HG02678 (cell line): Measurements from ENCODE around the gene DCTN1.
"Not testable (repeated sequence)": the region's sequence is repeated elsewhere in the genome, so short reads cannot be mapped to it uniquely, and the experiment has no call there.

Source experiments
- ATAC-seq: cut with Tn5 transposase; IDR thresholded peaks from one replicate; pipeline ENCODE4 v1.9.1; 2021; ENCODE audit warnings: mild to moderate bottlenecking, moderate library complexity; ENCODE audit not compliant: unreplicated experiment

Gene DCTN1

GRCh38 chr2:74379851-74380789 is at the start of gene DCTN1:
Gene DCTN1, minus strand, starts transcription at chr2:74380311. Its CDS starts 274 bp downstream, at chr2:74380037.
- no peak for ATAC-seq

GRCh38 chr2:74428675-74429074 is 48.6 kb upstream of the DCTN1 start:
- no peak for ATAC-seq

DNA sequence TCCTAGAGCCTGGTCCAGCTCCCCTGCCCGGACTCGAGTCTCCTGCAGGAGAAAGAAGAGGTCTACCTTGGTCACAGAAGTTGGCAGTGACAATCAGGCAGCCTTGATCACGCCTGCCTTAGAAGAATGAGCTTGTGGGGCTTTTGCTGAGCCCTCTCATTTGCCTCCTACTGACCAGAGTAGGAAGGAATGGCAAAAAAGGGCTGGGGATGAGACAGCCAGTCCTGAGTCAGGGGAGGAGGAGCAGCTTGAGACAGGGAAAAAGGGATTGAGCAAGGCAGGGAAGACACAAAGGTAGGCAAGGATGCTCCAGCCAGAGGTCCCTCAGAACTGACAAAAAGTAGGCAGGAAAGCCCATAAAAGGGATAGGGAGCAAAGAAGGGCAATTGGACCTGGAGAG is 47.4 kb upstream of the DCTN1 start:
- no peak for ATAC-seq

DNA sequence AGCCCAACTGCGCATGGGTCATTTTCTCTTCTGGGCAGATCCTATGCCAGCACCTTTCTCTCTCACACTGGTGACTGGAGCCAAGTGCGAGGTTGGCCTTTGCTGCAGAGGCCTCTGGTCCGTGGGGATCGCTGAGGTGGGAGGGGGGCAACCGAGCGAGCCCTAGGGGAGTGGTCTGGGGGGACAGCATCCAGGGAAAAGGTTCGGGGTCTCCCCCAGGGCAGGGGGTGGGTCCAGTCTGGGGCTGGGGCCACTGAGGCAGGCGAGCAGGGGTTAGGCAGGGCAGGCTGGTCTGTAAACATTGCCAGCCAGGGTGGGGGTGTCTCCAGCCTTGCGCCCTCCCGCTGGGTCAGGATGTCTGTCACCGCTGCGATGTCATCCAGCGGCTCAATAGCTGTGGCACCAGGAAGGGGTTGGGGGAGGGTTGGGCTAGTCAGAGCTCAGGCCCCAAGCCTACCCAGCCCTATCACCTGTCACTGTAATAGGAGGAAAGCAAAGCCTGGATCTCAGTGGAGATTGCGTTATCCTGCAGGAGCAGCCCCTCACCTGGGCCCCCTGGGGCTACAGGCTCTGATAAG is 46.2 kb upstream of the DCTN1 start:
- ATAC-seq = no peak

DNA sequence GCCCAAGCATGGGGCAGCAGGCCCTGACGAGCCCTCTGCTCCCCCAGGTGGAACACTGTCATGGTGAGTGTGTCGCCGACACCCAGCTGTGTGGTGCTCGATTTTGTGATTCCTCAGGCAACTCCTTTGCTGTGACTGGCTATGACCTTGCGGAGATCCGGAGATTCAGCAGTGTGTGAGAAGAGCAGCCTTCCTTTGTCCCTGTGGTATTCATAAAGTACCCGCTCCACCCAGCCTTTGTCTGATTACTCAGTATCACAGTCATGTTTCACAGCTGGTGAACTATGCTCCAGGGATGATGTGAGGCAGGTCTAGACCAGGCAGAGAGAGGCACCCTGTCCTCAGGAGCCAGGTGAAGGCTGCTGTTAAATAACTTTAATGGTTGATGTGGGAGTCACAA is 45.4 kb upstream of the DCTN1 start:
- ATAC-seq = no peak

DNA sequence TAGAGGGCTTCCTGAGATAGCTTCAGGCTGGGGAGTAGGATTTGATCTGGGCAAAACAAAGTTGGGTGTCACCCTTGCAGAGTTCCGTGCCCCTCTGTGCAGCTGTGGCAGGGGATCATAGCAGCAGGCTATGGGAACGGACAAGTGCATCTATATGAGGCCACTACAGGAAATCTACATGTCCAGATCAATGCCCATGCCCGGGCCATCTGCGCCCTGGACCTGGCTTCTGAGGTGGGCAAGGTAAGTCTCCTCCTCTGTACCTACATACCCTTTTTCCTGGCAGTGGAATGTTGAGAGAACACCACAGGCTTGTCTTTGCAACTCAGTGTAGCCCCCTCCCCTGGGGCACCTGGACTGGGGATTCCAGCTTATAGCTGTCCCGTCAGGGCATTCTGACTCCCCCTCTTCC is 44.9 kb upstream of the DCTN1 start:
- no peak for ATAC-seq

DNA sequence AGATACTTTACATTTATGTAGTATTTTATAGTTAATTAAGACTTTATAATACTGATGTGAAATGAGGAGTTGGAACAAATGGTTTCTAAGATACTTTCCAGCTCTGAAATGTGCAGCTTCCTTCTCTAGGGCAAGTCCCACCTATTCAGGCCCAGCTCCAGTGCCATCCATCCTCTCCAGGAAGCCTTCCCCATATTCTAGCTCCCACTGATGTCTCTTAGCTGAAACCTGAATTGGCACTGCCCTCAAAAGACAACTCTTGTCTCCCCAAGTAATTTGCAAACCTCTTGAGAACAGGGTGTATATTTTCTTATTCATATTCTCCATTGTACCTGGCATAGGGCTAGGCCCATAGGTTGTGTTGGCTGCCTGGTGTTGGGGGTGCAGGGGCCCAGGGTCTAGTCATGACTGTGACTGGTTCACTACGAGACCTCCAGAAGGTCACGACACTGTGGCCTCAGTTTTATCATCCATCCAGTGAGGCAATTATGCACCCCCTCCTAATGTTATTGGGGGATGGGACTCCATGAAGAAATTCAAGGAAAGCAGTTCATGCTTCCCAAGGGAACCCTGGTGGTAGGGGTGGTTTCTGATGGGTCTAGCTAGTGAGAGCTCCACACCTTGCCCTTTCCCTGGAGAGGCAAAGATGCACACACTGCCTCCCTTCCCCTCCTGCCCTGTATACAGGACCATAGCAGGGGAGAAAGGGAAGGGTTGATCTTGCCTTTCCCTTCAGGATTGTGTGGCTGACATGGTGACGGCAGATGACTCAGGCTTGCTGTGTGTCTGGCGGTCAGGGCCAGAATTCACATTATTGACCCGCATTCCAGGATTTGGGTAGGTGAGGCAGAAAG is 44.3 kb upstream of the DCTN1 start:
- ATAC-seq = no peak

- no peak for ATAC-seq
Measured at GRCh38 chr2:74423231-74424095, 43.4 kb upstream of the DCTN1 start.

- ATAC-seq = peak; percentile 95
Measured at GRCh38 chr2:74421221-74421870, 41.2 kb upstream of the DCTN1 start, which contains the start of the genes C2orf81 and WDR54. Gene C2orf81, minus strand, starts transcription at chr2:74421619. Its CDS starts 59 bp downstream, at chr2:74421560. Gene WDR54, plus strand, starts transcription at chr2:74421730. Its CDS starts 424 bp downstream, at chr2:74422154.

DNA sequence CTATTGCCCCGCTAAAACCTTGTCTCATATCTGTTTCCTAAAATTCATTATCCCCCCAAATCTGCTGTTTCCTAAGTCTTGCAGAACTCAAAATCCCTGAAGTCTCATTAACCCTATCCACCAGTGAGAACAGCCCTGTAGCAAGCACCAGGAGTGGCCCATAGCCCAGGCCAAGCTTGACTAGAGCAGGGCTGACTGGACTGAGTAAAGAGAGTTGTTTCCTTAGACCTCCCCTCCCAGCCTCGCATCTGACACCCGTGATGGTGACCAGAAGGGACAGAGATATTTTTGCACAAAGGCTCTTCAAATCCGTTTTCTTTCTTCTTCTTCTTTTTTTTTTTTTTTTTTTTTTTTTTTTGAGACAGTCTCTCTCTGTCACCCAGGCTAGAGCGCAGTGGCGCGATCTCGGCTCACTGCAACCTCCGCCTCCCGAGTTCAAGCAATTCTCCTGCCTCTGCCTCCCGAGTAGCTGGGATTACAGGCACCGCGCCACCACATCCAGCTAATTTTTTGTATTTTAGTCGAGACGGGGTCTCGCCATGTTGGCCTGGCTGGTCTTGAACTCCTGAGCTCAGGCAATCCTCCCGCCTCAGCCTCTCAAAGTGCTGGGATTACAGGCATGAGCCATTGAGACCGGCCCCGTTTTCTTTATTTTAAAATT is 40.5 kb upstream of the DCTN1 start:
- not testable (repeated sequence) for ATAC-seq

DNA sequence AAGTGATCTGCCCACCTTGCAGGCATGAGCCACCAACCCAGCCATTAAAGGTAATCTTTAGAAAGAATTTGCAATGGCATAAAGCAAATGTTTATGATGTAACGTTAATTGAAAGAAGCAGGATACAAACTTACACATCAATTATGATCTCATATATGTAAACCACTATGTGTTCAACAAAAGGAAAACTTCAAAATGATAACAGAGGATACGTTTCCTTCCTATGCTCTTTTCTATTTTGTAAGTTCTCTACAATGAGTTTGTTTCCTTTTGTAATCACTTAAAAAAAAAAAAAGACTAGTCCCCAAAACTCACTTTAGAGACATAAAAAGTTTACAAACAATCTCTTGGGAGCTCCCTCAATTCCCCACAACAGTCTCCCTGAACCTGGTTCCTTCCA is 39.9 kb upstream of the DCTN1 start:
- no peak for ATAC-seq

DNA sequence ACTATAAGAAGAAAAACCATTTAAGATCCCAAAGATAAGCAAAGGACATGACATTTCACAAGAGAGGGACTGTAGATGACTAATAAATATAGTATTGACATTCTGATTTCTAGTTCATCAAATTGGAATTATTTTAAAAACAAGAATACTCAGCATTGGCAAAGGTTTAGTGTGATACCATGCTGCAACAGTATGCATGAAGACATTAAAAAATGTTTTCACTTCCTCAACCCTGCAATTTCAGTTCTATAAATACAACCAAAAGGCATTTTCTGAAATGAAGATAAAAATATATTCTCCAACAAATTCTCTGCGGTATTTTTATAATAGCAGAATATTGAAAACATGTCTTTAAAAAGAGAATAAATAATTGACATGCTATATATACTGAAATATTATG is 39.2 kb upstream of the DCTN1 start:
- no peak for ATAC-seq

- no peak for ATAC-seq
Measured at GRCh38 chr2:74418312-74418711, 38.2 kb upstream of the DCTN1 start.

DNA sequence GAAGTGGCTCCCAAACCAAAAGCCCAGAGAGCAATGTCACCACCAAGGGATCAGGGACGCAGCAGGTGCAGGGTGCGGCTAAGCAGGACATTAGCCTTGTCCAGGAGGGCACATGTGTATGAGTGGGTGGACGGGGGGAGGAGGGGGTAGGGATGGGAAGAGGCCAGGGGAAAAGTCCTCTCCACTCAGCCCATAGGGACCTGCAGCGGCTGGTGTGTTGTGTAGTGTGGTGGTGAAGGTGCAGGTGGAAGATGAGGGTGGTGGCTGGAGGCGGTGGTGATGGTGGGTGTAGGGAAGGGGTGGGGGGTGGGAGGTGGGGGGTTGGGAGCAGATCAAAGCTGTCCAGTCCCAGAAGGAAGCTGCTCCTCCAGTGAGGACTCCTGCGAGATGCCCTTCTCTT is 37.7 kb upstream of the DCTN1 start:
- ATAC-seq = no peak

DNA sequence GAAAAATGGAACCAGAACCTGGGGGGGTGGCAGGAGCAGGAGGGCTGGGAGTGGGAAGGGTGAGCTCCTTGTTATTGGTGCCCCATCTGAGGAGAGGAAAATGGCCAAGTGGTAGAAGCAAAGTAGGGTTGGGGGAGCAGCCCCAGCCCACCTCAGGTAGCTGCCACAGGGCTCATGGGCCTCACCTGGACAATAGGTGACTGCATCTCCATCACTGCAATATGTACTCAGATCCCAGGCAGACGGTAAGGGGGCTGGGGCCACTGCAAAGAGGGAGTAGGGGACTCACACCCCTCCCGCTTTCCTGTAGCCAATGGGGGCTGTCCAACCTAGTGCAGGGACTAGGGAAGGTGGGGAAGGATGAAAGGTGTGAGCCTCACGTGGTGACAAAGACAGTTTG is 37.1 kb upstream of the DCTN1 start:
- ATAC-seq = no peak

- no peak for ATAC-seq
Measured at GRCh38 chr2:74416778-74417177, 36.7 kb upstream of the DCTN1 start.

DNA sequence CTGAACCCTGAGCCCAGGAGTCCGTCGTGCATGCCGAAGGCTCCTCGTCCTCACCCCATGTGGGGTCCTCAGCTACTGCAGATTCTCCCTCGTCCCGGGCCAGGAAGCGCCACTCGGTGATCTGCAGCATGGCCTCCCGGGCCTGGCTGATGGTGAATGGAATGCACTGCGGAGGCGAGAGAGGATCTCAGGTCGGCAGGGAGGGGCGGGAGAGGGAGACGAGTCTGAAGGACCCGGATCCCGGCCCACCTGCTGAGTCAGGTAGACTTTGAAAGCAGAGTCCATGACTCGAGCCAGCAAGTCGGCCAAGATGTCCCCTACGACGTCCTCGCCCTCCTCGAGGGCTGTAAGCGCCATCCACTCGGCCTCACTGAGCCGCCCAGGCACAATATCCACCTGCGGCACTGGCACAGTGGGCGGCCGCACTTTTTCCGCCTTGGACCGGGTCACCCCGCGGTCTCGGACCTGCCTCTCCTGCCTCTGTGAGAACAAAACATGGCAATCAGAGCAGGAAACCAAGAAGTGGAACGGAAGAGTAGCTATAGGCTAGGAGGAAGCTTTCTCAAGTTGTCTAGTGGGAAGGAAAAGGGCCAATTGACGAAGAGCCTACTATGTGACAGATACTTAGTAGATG is 35.8 kb upstream of the DCTN1 start:
- ATAC-seq = no peak

DNA sequence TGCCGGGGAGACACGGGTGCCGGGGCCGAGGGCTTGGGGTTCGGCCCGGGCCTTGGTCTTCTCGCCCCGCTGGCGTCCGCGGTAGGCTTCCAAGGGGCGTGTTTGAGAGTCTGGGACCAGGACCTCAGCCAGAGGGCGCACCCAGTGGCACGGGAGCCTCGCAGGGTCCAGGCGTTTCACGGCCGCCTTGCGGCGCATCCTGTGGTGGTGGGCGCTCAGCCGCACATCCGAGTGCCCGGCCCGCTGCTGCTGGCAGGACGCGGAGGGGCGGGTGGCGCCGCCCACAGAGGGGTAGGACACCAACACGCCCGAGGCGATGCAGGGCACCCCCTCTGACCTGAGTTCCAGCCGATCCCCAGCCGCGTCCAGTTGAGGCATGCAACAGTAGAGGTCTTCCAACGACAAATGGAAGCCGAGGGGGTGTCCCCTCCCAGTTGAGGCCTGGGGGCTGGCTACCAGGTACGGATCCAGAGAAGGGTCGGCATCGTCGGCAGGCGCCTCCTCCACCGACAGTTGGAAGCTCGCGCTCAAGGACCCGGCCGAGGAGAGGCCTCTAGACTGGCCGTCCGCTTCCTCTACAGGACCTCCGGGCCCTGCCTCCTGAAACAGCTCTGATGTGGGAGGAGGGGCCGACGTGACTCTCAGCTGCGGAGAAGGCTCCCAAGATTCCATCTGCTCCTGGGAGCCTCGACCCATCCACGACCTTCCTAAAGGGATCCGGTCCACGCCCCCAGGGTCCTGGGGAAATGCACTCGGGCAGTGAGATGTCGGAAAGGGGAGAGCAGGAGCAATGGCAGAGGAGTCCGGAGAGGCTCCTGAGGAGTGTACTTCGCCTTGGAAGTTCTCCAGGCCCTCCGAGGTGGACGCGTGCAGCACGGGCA is 35.0 kb upstream of the DCTN1 start:
- ATAC-seq = peak; percentile 51
